Mononuclear cell (primary cell): ENCODE measurements around the gene CDHR2. TPM values are rescaled to one million over a fixed set of nuclear protein-coding genes. Genes with fewer than 3 reads are reported as not detected.

Experiments used
- H3K27me3 ChIP-seq: 2 replicates; pipeline ENCODE4 v1.6.0; 2011; ENCODE audit warnings: low read length, control low read depth; ENCODE audit not compliant: insufficient read depth
- H3K4me1 ChIP-seq: 2 replicates; pipeline ENCODE4 v1.5.1; 2011; ENCODE audit warnings: mild to moderate bottlenecking, low read length, control low read depth; ENCODE audit not compliant: insufficient read depth
- H3K4me3 ChIP-seq: 2 replicates; pipeline ENCODE4 v1.5.1; 2011; ENCODE audit warnings: mild to moderate bottlenecking, low read length, moderate library complexity
- H3K9me3 ChIP-seq: 2 replicates; pipeline ENCODE4 v1.5.1; 2011; ENCODE audit warnings: low read depth, mild to moderate bottlenecking, control low read depth, low read length
- total RNA-seq: library from RNA; depleted of rRNA; stranded (reverse); fragments of >200 nt; gene quantifications from one replicate; pipeline ENCODE4 v1.2.3, GENCODE V29; 2012

Gene CDHR2
- total RNA-seq, 1 donor: 0.10 TPM

DNA sequence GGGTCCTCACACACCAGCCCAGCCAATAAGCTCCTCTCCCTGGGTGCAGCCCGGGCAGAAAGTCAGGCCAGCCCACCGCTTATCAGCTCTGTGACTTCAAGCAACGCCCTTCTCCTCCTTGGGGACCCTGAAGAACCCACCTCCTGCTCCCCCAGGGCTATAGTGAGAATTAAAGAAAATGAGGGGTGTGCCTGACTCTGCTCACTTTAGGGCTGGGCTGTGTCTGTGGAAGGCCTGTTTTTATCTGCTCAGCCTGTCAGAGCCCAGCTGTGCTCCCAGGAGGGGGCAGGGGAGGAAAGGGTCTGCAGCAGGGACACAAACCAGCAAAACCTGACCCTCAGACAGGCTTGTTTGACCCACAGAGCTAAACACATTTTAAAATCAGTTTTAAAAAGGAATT is 56.9 kb downstream of the CDHR2 start:
- Histone ChIP-seq H3K27me3 (peaks cover 14% of the 10 kb centered on the region), H3K4me1 (no peaks in the 10 kb centered on the region), H3K4me3 (no peak overlapping the region), H3K9me3 (no peaks in the 10 kb centered on the region)

DNA sequence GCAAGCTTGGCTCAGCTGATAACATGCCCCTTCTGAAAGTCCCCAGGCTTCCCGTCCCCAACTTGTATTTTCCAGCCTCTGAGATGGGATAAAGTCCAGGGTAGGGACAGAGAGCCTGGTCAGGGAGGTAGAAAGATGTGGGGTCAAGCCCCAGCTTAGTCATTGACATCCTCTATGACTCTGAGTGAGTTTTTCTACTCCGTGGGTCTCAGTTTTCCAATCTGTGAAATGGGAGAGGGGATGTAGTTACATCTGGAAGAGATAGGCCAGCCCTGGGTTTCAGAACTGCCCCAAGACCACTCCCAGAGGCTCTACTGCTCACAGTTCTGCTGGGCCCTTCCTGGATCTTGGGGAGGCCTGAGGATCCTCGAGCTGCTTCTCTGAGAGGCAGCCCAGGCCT is 57.7 kb downstream of the CDHR2 start:
- peaks cover 14% of the 10 kb centered on the region for H3K27me3 ChIP-seq
- no peak overlapping the region for H3K4me3 ChIP-seq
- H3K4me1 ChIP-seq: no peaks in the 10 kb centered on the region
- no peaks in the 10 kb centered on the region for H3K9me3 ChIP-seq

DNA sequence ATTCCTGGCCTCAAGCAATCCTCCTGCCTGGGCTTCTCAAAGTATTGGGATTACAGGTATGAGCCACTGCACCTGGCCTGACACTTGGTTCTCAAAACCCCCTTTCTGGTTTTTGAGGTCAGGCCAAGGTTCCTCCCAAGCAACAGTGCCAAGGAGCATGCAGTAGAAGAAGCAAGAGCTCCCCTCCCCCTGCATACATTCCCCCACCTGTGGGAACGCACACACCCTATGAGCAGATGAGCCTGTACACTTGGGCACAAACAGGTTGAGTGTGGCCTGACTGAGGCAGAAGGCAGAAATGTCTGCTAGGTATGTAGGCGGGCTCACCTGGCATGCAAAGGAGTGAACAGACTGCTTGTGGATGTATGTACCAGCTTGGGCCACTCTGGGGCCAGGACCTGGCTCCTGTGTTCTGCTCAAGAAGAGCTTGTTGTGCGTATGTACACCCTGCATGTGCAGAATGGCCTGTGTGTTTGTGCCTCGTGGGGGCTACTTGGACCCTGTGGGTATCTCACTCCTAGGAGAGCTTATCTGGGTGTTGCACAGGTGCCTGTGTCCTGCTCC is 59.1 kb downstream of the CDHR2 start:
- Histone ChIP-seq H3K4me3 (no peak overlapping the region), H3K9me3 (no peaks in the 10 kb centered on the region), H3K27me3 (peaks cover 21% of the 10 kb centered on the region), H3K4me1 (no peaks in the 10 kb centered on the region)

DNA sequence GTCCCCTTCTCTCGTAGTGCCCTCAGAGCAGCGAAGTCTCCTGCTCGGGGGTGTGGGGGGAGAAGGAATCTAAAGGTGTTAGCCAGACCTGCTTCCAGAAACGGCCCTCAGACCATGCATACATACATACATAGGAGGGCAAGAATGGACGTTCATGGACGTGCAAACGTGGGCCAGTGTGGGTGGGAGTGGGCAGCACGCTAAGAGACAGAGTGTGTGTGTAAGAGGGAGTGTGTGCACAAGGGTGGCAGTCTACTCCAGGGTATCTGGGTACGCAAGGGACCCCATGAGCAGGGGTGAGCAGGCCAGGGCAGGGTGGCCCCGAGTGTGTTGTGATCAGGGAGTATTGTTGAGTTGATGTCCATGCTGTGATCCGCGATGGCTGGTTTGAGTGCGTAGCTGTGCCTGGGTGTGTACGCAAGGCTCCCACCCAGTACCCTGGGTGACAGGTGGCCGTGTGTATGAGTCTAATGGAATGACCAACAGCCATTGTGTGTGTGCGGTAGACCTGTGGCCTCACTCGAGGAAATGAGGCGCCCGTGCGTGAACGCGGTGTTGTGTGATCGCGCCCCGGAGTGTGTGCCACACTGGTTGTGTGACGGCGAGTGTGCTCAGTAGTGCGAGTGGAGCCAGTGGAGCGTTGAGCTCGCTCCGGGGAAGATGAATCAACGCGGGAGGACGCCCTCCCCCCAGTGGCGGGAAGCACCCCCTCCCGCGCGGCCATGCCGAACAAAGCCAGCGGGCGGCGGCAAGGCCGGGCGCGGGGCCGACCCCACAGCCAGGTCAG is 60.0 kb downstream of the CDHR2 start:
- no peak overlapping the region for H3K4me3 ChIP-seq
- H3K9me3 ChIP-seq: no peaks in the 10 kb centered on the region
- H3K4me1 ChIP-seq: no peaks in the 10 kb centered on the region
- H3K27me3 ChIP-seq: peaks cover 21% of the 10 kb centered on the region

DNA sequence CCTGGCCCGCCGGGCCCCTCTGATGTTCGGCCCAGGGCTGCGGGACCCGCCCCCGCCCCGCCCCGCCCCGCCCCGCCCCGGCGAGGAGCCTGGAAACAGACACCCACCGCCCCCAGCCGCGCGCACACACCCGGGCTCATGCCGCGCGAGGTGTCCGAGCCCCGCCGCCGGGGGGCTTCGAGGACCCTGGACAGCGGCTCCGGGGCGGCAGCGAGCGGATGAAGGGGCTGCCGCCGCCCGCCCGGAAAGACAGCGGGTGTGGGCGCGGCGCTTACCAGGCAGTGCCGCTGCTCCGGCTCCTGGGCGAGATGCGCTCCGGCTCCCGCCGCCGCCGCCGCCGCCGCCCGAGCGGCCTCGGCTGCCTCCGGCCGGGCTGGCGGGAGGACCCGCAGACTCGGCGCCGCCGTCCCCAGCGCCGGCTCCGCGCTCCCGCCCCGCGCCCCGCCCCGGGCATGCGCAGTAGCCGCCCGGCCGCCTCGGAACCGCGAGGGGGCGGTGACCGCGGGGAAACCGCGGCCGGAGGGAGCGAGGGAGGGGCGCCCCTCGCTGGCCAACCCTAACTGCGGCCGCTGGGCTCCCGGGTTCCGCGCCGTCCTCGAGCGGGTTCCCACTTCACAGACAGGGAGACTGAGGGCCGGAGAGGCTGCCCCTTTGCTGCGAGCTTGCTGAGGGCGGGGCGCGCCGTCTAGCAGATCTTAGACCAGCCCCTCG is 60.7 kb downstream of the CDHR2 start, which contains the start of gene GPRIN1:
Gene GPRIN1, minus strand, starts transcription at position 433 of the 711 bp plus-strand sequence. CDS start 10,322 bp downstream, outside the sequence.
- peak within 1 kb of the TSS; percentile 44 for H3K4me3 ChIP-seq
- no peaks in the 10 kb centered on the region for H3K4me1 ChIP-seq
- H3K27me3 ChIP-seq: peaks cover 21% of the 10 kb centered on the region
- no peaks in the 10 kb centered on the region for H3K9me3 ChIP-seq

DNA sequence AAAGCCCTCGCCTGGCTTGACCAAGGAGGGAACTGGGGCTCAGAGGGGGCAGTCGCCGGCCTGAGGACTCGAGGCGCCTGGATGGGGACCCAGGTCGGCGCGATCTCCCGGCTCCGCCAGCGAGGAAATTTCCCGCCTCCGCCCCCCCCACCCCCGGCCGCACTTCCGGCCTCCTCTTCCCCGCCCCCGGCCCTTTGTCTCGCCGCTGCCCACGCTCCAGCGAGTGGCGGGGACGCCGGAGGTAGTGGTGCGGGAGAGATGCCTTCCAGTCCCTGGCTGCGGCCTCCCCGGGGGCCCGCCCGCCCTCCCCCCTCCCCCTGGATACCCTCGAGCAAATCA is 61.3 kb downstream of the CDHR2 start:
- Histone ChIP-seq H3K9me3 (no peaks in the 10 kb centered on the region), H3K4me1 (no peaks in the 10 kb centered on the region), H3K4me3 (peak overlapping the region; percentile 44), H3K27me3 (peaks cover 21% of the 10 kb centered on the region)

DNA sequence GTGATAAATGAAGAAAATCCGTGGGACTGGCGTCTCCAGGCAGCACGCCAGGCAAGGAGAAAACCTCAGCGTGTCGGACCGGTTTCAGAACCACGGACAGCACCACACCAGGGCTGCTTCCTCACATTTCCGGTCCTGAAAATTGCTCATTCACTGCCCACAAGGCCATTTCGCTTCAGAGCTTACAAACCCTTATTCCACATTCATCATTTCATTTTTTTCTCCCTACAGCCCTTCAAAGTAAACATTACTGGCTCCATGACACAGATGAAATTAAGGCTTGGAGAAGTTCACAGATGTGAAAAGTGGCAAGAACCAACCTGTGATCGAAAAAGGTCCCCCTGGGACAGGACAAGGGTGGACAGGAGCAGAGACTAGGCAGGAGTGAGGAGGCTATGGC is 62.3 kb downstream of the CDHR2 start:
- peaks cover 21% of the 10 kb centered on the region for H3K27me3 ChIP-seq

DNA sequence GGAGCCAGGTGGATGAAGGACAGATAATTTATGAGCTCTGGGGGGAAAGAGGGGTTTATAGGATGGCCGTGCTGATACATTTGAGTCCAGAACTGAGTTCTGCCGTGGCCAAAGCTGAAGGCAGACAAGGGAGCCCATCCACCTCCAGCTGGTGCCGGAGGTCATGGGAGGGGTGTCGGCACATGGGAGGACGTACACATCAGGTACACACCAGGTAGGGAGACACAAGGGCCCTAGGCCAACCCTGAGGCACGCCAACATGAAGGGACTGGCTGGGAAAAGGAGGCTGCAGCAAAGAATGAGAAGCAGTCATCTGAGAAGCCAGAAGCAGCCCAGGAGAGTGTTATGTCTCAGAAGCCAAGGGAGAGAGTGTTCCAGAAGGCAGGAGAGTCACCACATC is 62.9 kb downstream of the CDHR2 start:
- Histone ChIP-seq H3K4me3 (no peak overlapping the region), H3K27me3 (peaks cover 21% of the 10 kb centered on the region), H3K4me1 (no peaks in the 10 kb centered on the region), H3K9me3 (no peaks in the 10 kb centered on the region)

More for the DNA sequence above, 62.3 kb downstream of the CDHR2 start:
- Histone ChIP-seq H3K4me1 (no peaks in the 10 kb centered on the region), H3K4me3 (no peak overlapping the region), H3K9me3 (no peaks in the 10 kb centered on the region)

DNA sequence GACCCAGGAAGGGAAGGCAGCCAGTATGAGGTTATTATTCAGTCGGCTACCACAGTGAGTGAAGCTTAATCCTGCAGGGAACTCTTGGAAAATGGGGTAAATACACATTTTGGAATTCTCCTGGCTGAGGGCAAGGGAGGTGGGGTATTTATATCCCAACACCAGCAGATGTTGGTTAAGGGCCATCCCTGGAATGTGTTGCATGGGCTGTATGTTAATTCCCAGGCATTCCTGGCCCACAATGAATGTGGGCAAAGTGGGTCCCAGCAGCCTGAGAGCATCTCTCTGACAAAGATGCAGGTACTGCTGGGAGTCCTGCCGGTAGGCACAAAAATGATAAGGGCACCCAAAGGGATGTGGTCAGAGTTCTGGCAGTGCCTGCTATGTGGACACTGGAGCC is 63.7 kb downstream of the CDHR2 start:
- H3K27me3 ChIP-seq: peaks cover 23% of the 10 kb centered on the region
- no peaks in the 10 kb centered on the region for H3K9me3 ChIP-seq
- no peak overlapping the region for H3K4me3 ChIP-seq
- H3K4me1 ChIP-seq: no peaks in the 10 kb centered on the region

DNA sequence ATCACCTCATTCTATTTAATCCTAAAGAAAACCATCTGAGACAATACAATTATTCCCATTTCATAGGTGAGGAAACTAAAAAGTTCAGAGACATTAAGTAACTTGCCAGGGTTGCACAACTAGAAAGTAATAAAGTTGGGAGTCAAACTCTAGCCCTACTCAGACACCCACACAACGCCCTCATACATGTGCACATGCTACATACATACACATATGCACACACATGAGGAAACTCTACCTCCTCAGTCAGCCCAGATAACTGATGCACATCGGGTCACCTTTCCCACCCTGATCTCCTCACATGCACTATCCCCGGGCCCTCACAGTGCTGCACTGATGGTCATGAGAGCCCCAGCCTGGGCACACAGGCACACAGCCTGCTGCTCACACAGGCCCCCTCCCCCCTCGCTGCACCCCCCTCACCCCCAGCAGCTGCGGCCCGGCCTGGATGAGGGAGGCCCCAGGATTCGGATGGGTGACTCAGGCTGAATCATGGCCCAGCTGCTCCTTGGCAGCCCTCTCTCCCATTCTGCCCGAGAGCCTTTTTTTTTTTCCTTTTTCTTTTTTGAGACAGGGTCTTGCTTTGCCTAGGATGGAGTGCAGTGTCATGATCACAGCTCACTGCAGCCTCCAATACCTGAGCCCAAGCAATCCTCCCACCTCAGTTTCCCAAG is 65.8 kb downstream of the CDHR2 start:
- H3K4me1 ChIP-seq: peaks cover 8% of the 10 kb centered on the region
- no peak overlapping the region for H3K4me3 ChIP-seq
- peaks cover 32% of the 10 kb centered on the region for H3K27me3 ChIP-seq
- no peaks in the 10 kb centered on the region for H3K9me3 ChIP-seq

DNA sequence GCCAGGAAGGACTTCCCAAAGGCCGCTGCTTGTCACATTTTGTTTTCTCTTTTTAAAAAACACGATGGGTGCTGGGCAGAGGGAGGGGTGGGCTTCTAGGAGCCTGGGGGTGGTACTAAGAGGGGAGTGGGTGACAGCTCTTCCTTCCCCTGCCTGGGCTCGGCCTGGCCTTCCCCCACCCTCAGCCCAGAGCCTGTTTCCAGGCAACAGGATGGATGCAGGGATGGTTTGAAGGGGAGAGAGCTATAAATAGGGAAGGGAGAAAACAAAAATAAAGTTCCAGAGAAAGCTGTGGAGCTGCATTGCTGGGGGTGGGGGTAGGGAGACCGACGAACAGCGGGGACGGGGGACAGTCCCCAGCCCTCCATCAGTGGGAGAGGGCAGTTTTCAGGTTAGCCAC is 67.4 kb downstream of the CDHR2 start:
- Histone ChIP-seq H3K9me3 (no peaks in the 10 kb centered on the region), H3K4me1 (peaks cover 16% of the 10 kb centered on the region), H3K27me3 (peaks cover 41% of the 10 kb centered on the region), H3K4me3 (no peak overlapping the region)

DNA sequence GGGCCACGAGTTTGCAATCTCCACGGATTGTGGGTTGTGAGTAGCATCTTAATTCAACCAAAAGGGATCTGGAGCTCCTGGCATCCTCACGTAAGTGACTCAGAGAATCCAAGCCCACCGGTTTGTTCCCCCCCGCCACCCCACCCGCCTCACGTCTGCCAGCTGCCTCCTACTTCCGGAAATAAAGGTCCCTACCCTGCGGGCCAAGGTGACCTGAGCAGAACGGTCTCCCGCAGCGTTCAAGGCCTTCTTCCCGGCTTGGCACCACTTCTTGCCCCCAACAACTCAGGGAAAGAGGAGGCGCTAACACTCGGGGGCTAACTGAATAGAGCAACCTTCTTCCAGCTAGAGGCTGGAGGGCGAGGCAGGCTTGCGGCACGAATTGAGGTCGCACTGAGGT is 69.6 kb downstream of the CDHR2 start:
- H3K9me3 ChIP-seq: no peaks in the 10 kb centered on the region
- peaks cover 37% of the 10 kb centered on the region for H3K27me3 ChIP-seq
- H3K4me3 ChIP-seq: no peak overlapping the region

DNA sequence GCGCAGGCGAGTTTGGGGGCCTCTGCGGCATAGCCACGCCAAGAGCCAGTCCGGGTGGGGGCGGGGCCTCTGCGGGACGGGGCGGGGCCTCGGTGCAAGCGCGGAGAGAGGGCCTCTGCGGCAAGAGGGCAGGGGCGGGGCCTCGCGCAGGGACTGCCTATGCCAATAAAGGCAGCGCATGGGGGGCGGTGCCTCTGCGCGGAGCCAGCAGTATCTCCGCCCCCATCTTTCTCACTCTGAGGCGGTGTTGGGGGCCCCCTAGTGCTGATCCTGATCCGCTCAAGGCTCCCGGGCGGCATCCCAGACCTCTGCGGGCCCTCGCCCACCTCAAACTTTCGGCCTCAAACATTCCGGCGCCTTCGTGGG is 70.0 kb downstream of the CDHR2 start:
- peaks cover 37% of the 10 kb centered on the region for H3K27me3 ChIP-seq
- H3K4me1 ChIP-seq: peaks cover 16% of the 10 kb centered on the region
- H3K4me3 ChIP-seq: no peak overlapping the region
- no peaks in the 10 kb centered on the region for H3K9me3 ChIP-seq

More for the DNA sequence above, 69.6 kb downstream of the CDHR2 start:
- peaks cover 16% of the 10 kb centered on the region for H3K4me1 ChIP-seq

DNA sequence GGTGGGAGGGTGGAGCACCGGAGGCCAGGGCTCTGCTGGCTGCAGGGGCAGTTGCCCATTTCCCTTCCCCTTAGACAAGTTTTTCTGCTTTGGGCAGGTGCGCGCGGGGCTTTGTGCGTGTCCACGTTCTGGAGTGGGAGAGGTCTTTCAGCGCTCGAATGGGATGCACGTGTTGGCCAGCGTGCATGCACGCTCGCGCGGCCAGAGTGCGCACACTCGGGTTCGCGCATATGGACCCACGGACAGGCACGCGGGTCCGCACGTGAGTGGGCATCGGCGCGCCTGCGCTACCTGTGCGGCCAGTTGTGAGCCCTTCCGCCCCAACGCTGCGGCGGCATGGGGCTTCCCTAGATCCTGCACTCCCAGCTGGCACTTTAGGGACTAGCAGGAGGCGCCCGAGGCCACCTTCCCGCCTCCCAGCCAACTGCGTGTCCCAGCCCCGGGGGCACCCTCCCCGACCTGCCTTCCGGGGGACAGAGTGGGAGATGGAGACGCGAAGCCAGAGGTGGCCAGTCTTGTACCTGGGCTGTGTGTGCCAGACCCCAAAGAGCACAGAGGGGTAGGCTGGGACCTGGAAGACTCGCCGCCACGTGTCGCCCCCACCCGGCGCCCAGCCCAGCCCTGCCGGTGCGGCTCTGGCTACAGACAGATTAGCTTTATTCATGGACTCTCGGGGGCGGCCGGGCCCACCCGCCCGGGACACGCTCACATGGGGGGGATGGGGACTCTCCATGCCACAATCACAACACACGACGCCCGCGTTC is 70.6 kb downstream of the CDHR2 start:
- peaks cover 16% of the 10 kb centered on the region for H3K4me1 ChIP-seq
- no peak overlapping the region for H3K4me3 ChIP-seq
- H3K27me3 ChIP-seq: peaks cover 37% of the 10 kb centered on the region
- no peaks in the 10 kb centered on the region for H3K9me3 ChIP-seq
